ACC112 (cell line): ENCODE data around the gene MYO7A.

Experiments used
- H2AFZ ChIP-seq: fragments of 200-600 bp; sonication (generic); one replicate; pipeline ENCODE4 v1.6.0; 2017; ENCODE audit warnings: antibody characterized with exemption, low read length; ENCODE audit not compliant: unreplicated experiment
- H3K27ac ChIP-seq: fragments of 200-600 bp; sonication (generic); 2 replicates; pipeline ENCODE4 v1.5.1; 2014; ENCODE audit warnings: low read depth, mild to moderate bottlenecking, antibody characterized with exemption, low read length, moderate library complexity
- H3K27me3 ChIP-seq: fragments of 200-600 bp; sonication (generic); 2 replicates; pipeline ENCODE4 v1.6.1; 2014; ENCODE audit warnings: mild to moderate bottlenecking, antibody characterized with exemption, low read length, moderate library complexity, mixed read lengths; ENCODE audit not compliant: insufficient read depth
- H3K36me3 ChIP-seq: fragments of 200-600 bp; sonication (generic); 2 replicates; pipeline ENCODE4 v1.6.1; 2016; ENCODE audit warnings: mild to moderate bottlenecking, antibody characterized with exemption, low read length, moderate library complexity, mixed read lengths; ENCODE audit not compliant: insufficient read depth
- H3K4me1 ChIP-seq: fragments of 200-600 bp; sonication (generic); one replicate; pipeline ENCODE4 v1.6.1; 2016; ENCODE audit warnings: low read length, mixed read lengths; ENCODE audit not compliant: insufficient read depth, unreplicated experiment, control insufficient read depth
- H3K4me3 ChIP-seq: fragments of 200-600 bp; sonication (generic); 2 replicates; pipeline ENCODE4 v1.5.1; 2014; ENCODE audit warnings: mild to moderate bottlenecking, low read depth, low read length
- H3K79me2 ChIP-seq: fragments of 200-600 bp; sonication (generic); one replicate; pipeline ENCODE4 v1.6.0; 2016; ENCODE audit warnings: low read length; ENCODE audit not compliant: control insufficient read depth, unreplicated experiment, insufficient read depth

Gene MYO7A

DNA sequence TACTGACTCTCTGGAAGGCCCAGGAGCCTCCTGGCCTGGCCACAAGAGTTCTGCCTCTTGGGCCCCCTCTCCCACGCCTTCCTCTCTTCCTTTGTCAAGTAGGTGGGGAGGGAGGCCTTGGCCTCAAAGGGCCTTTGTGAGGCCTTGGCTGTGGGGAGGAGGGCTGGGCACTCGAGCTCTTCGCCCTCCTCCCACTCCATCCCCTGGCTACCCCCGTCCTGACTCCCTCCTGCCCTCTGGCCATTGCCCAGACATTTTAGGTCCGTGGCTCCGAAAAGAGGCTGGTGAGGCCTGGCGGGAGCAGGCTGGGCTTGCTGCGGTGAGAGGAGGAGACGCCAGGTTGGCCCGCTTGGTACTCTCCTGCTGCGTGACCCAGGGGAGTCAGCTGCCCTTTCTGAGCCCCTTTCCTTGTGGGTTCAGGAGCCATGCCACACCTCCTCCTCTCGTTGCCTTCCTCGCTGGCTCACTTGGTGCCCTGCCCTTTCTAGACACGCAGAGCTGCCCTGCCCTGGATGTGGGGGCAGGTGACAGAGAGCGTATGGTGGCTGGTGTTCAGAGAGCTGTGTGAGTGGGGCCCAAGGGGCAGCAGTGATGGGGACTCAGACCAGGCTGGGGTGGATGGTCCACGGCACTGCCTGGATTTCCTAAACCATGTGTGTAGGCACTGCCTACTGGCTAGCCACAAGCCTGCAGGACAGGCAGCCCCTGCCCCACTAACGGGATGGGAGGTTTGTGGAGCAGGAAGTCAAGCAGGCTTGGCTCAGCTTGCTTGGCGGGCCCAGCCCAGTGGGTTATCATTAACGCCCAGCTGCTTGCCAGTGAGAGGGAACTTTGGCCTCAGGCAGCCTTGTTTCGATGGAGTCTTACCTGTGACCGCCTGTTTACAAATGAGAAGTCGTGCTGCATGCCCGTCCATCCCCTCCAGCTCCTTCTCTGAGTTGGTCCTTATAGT is 41.2 kb upstream of the MYO7A start:
- no peak overlapping the region for H2AFZ ChIP-seq
- H3K4me1 ChIP-seq = peaks cover 11% of the 10 kb centered on the region
- no peak overlapping the region for H3K27ac ChIP-seq
- H3K27me3 ChIP-seq = no peaks in the 10 kb centered on the region
- no peaks in the 10 kb centered on the region for H3K36me3 ChIP-seq
- no peak overlapping the region for H3K4me3 ChIP-seq
- peaks cover 4% of the 10 kb centered on the region for H3K79me2 ChIP-seq

DNA sequence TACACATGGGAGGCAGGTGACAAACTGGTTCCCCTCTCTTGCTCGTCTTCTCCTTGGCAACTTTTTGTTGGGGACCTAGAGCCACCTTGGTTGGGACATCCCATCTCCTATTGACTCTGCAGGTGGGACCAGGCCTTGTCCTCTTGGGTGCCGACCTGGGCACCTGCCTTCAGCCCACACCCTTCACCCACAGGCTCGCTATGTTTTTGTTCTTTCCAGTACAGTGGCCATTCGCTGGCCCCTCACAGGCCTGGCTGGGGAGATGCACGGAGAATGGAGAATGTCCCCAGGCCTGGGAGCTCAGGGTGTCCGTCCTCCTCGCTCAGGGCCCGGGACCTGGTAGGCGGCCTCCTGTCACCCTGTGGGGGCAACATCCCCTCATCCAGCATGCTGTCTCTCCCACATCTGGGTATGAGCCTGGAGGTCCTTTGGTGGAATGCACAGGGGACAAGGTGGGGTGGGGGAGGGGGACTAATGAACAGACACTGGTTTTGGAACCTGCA is 40.3 kb upstream of the MYO7A start:
- Histone ChIP-seq H3K4me1 (peaks cover 5% of the 10 kb centered on the region), H3K79me2 (no peaks in the 10 kb centered on the region)

DNA sequence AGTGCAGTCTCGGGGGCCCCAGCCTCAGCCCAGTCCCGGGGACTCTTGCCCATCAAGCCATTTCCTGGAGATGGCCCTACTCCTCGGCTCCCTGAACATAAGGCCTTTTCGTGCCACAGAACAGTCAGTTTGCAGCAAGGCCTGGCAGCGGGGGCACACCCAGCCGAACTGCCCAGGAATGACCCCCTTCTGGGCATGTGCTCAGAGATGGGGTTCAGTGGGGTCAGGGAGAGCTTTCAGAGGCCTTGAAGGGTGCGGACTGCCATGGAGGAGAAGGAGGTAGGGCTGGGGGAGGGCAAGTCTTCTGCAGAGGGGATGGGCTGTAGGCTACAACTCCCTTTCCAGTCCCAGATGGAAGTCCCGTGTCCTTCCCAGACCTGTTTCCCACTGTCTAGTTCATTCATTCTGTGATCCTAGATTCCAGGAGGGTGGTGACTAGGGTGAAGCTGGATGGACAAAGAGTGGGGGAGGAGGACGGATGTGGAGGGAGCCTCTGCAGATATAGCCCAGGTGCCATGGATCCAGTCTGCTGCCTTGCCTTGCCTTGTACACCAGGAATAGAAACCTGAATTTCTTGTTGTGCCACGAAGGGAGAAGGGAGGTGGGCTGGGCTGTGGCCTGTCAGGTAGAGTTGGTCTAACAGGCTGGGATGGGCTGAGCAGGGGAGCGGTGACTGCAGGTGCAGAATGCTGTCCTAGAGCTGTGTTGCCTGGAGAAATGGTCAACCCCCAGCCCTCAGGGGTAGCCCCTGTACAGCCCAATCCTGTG is 39.6 kb upstream of the MYO7A start:
- Histone ChIP-seq H3K79me2 (no peaks in the 10 kb centered on the region), H3K27me3 (no peaks in the 10 kb centered on the region), H3K4me3 (no peak overlapping the region), H3K4me1 (no peaks in the 10 kb centered on the region), H3K27ac (no peak overlapping the region), H2AFZ (no peak overlapping the region), H3K36me3 (no peaks in the 10 kb centered on the region)

More for the DNA sequence above, 40.3 kb upstream of the MYO7A start:
- H3K36me3 ChIP-seq = no peaks in the 10 kb centered on the region
- H2AFZ ChIP-seq = no peak overlapping the region
- H3K27me3 ChIP-seq = no peaks in the 10 kb centered on the region
- H3K4me3 ChIP-seq = no peak overlapping the region
- no peak overlapping the region for H3K27ac ChIP-seq

GRCh38 chr11:77089004-77089545 is 39.0 kb upstream of the MYO7A start:
- Histone ChIP-seq H3K36me3 (no peaks in the 10 kb centered on the region), H3K27me3 (no peaks in the 10 kb centered on the region), H3K4me3 (no peak overlapping the region), H3K79me2 (no peaks in the 10 kb centered on the region), H3K27ac (no peak overlapping the region), H2AFZ (no peak overlapping the region), H3K4me1 (no peaks in the 10 kb centered on the region)

DNA sequence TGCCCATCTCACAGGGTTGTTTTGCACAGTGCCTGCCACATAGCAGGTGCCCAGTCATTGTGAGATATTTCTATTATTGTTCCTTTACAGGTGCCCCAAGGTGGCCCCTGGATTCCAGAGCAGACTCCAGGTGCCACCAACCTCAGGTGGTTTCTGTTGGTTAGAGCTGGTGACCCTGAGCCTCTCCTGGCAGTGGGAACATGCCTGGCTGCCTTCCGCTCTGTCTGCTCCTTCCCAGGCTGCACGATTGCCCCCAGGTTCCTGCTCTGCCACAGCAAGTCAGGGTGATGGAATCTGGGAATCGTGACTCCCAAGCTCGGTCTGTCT is 38.0 kb upstream of the MYO7A start:
- Histone ChIP-seq H3K79me2 (no peaks in the 10 kb centered on the region), H3K4me3 (no peak overlapping the region), H3K27ac (no peak overlapping the region), H3K4me1 (no peaks in the 10 kb centered on the region), H2AFZ (no peak overlapping the region), H3K27me3 (no peaks in the 10 kb centered on the region), H3K36me3 (no peaks in the 10 kb centered on the region)

- no peaks in the 10 kb centered on the region for H3K79me2 ChIP-seq
- H3K36me3 ChIP-seq = no peaks in the 10 kb centered on the region
- no peak overlapping the region for H3K4me3 ChIP-seq
- H3K4me1 ChIP-seq = no peaks in the 10 kb centered on the region
- H2AFZ ChIP-seq = no peak overlapping the region
- H3K27ac ChIP-seq = no peak overlapping the region
- no peaks in the 10 kb centered on the region for H3K27me3 ChIP-seq
Measured at GRCh38 chr11:77090373-77091111, 37.5 kb upstream of the MYO7A start.

DNA sequence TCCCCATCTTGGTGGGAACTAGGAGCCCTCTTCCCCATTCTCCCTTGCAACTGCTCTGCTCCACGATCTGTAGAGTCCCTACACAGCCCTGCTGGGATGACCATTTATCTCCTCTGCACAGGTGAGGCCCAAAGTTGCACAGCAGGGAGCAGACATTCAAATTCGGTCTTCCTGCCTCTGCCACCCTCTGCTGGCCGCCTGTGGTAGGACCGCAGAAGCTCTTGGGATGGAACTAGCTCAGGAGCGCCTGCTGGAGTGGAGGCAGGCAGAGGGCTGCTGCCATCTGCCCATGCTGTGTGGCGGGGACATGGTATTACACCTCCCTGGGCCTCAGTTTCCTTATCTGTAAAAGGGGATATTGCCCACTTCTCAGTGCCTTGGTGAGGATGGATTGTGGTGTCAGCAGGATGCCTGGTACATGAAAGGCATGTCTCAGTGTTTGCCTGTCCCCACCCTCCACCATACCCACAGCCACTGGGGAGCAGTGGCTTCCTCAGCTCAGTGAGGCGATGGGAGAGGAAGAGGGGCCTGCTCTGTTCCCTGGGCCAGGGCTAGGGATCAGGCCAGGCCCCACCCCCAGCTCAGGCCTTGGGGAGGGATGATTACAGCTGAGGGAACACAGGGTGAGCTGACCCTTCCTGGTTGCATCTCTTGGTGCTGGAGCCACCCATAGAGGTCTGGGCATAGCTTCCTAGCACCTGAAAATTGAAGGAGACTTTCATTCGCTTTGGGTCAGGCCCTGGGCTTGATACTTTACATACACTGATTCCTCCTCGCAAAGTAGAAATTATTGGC is 36.7 kb upstream of the MYO7A start:
- H3K4me1 ChIP-seq = no peaks in the 10 kb centered on the region
- no peak overlapping the region for H2AFZ ChIP-seq
- H3K27me3 ChIP-seq = no peaks in the 10 kb centered on the region
- H3K27ac ChIP-seq = no peak overlapping the region
- H3K79me2 ChIP-seq = no peaks in the 10 kb centered on the region
- H3K4me3 ChIP-seq = no peak overlapping the region
- no peaks in the 10 kb centered on the region for H3K36me3 ChIP-seq

GRCh38 chr11:77092382-77092781 is 35.7 kb upstream of the MYO7A start:
- Histone ChIP-seq H3K4me1 (no peaks in the 10 kb centered on the region), H2AFZ (no peak overlapping the region)

GRCh38 chr11:77093056-77093891 is 34.8 kb upstream of the MYO7A start:
- Histone ChIP-seq H3K27ac (no peak overlapping the region), H2AFZ (no peak overlapping the region), H3K36me3 (no peaks in the 10 kb centered on the region), H3K4me3 (no peak overlapping the region), H3K79me2 (no peaks in the 10 kb centered on the region), H3K27me3 (no peaks in the 10 kb centered on the region), H3K4me1 (no peaks in the 10 kb centered on the region)

More at GRCh38 chr11:77092382-77092781, 35.7 kb upstream of the MYO7A start:
- H3K36me3 ChIP-seq = no peaks in the 10 kb centered on the region
- H3K4me3 ChIP-seq = no peak overlapping the region
- no peaks in the 10 kb centered on the region for H3K79me2 ChIP-seq
- no peaks in the 10 kb centered on the region for H3K27me3 ChIP-seq
- H3K27ac ChIP-seq = no peak overlapping the region
